ENCODE measurements around the gene ISG15. TPM values are rescaled to one million over a fixed set of nuclear protein-coding genes. Genes with fewer than 3 reads are reported as not detected.

Gene ISG15
- total and polyA plus RNA-seq, 2 of the 13 experiments (the other 11 are each of a cell fraction or from before 2014, with no cell fraction given) = 42.1 to 54.9 TPM

GRCh38 chr1:984476-984814 lies 28.9 kb upstream of the ISG15 start:
- Histone ChIP-seq H2AFZ (ENCODE audit: low read length) (no peak overlapping the region), H3K9me3 (ENCODE audit: low read length) (no peaks in the 10 kb centered on the region), H3K4me2 (ENCODE audit: low read depth, low read length) (peak overlapping the region; percentile 45; the same call in 1 of the 2 replicates), H3K36me3 (replicated peaks in 1 of 2; ENCODE audit: control insufficient read depth in 1 of 2, insufficient read depth in 2 of 2, low read length in 2 of 2) (no peaks in the 10 kb centered on the region), H3K9ac (ENCODE audit: insufficient read depth, low read depth, low read length) (no peak overlapping the region), H4K20me1 (ENCODE audit: insufficient read depth, low read length) (no peaks in the 10 kb centered on the region), H3K27me3 (ENCODE audit: control insufficient read depth in 1 of 2, insufficient read depth in 2 of 2, low read length in 2 of 2) (peaks cover 22 to 59% of the 10 kb centered on the region in 2 experiments), H3K4me1 (ENCODE audit: insufficient read depth, low read length) (peaks cover 45% of the 10 kb centered on the region), H3K27ac (ENCODE audit: extremely low read length, insufficient read depth, low read length) (no peak overlapping the region), H3K4me3 (replicated peaks in 1 of 3; ENCODE audit: insufficient read depth in 1 of 3, low read depth in 2 of 3, low read length in 3 of 3) (peak overlapping the region in 1 of 3 experiments; percentile 37; a peak in 1 of 6 replicates), H3K79me2 (ENCODE audit: insufficient read depth, low read length) (no peaks in the 10 kb centered on the region)
- 0 out of 2 replicates have a peak, but pooled peaks have one; percentile 15 for TF ChIP-seq ZFY (CRISPR knock-in tag; IDR thresholded peaks at IDR 0.05)
- no peak for TF ChIP-seq TBX2 (CRISPR knock-in tag; IDR thresholded peaks at IDR 0.05; ENCODE audit: borderline replicate concordance)
- 0 out of 2 replicates have a peak, but pooled peaks have one; percentile 13 for TF ChIP-seq ZNF770 (CRISPR knock-in tag; IDR thresholded peaks at IDR 0.05)
- TF ChIP-seq ZHX1 (CRISPR knock-in tag; IDR thresholded peaks at IDR 0.05; ENCODE audit: low read depth) = no peak
- POLR2A ChIA-PET = interaction anchor here (1.1 to 1.3 kb wide), 2 partner anchors 18 to 21 kb away, joined by 3 read pairs; no protein-coding TSS in a partner anchor
- BruUV-seq (replicated peaks) = no TSS peak
- WGBS (ENCODE audit: low lambda C conversion rate) = 53% methylated on average over 12 of the region's 12 CpGs
- CTCF ChIA-PET (ENCODE audit: low intra/inter-chr PET ratio, low total read pairs) = interaction anchor here (1.6 to 2.4 kb wide), 2 partner anchors 17 to 79 kb away, joined by 5 to 8 read pairs; no protein-coding TSS in a partner anchor
- FAIRE-seq (no peak), DNase-seq (ENCODE audit: low spot score) (no peak), ATAC-seq (no peak)
- intact Hi-C loops (cut with micrococcal nuclease; ENCODE audit: unreplicated experiment) (no loop called here), in situ Hi-C loops (cut with HindIII; ENCODE audit: extremely low pct_ligation_motif_present, low pct_unique_long_range_greater_than_20kb) (no loop called here)

All from HepG2 (cell line).